Neural progenitor cell (in vitro differentiated cells): ENCODE data around the gene ISCA1.

ENCODE experiments used
- CTCF ChIP-seq: fragments of 200-600 bp; sonication (generic); IDR thresholded peaks from 2 replicates; pipeline ENCODE4 v1.5.1; 2017; ENCODE audit warnings: antibody characterized with exemption, mild to moderate bottlenecking
- EZH2 ChIP-seq: fragments of 200-600 bp; sonication (generic); IDR thresholded peaks from 2 replicates; pipeline ENCODE4 v1.6.1; 2017; ENCODE audit warnings: antibody characterized with exemption, mild to moderate bottlenecking, moderate library complexity

DNA sequence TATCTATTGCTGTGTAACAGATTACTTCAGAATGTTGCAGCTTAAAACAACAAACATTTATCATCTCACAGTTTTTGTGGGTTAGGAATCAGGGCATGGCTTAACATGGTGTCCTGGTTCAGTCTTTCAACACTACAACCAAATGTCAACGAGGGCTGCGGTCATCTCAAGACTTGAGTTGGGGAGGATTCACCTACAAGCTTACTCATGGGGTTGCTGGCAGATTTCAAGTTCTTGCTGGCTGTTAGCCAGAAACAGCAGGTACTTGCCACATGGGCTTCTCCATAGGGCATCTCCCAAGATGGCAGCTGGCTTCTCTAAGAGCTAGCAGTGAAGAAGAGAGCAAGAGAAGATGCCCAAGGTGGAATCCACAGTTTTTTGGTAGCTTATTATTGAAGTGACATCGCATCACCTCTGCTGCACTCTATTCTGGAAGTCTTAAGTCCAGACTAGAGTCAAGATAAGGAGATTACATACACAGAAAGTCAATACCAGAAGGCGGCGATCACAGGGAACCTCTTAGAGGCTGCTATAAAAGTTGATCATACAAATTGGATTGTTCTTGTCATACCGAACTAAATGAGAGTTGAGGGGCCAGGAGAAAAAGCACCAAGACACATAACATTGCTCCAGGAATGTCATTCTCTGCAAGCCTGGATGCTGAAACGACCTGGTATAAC, 65.1 kb downstream of the ISCA1 start:
- no peak for TF ChIP-seq CTCF
- TF ChIP-seq EZH2: no peak
